Astrocyte (in vitro differentiated cells and primary cell): ENCODE data around the gene HSPBP1. TPM values are rescaled to one million over a fixed set of nuclear protein-coding genes. Genes with fewer than 3 reads are reported as not detected.
A peak's percentile ranks its signal among the peaks of the same experiment; 100 is the strongest.

Experiments
- DNase-seq: peaks from one replicate; pipeline ENCODE4 v3.0.0-alpha.2; 2010; ENCODE audit warnings: low read depth
- FAIRE-seq: peaks from 2 replicates; lab custom pipeline; 2011; peaks lifted over from hg19 to GRCh38; lab: Jason Lieb, UNC
- H2AFZ ChIP-seq: 2 replicates; pipeline ENCODE4 v1.6.0; 2012; ENCODE audit warnings: low read depth, low read length, inconsistent platforms
- H3K27ac ChIP-seq: 2 replicates; pipeline ENCODE4 v1.5.1; 2011; ENCODE audit warnings: low read depth, low read length, inconsistent platforms
- H3K27me3 ChIP-seq: 2 replicates; pipeline ENCODE4 v1.6.0; 2011; ENCODE audit warnings: low read length, inconsistent platforms; ENCODE audit not compliant: insufficient read depth
- H3K36me3 ChIP-seq: 2 replicates; pipeline ENCODE4 v1.5.1; 2011; ENCODE audit warnings: low read length, inconsistent platforms; ENCODE audit not compliant: insufficient read depth
- H3K4me1 ChIP-seq: 2 replicates; pipeline ENCODE4 v1.5.1; 2011; ENCODE audit warnings: low read length, inconsistent platforms; ENCODE audit not compliant: insufficient read depth
- H3K4me2 ChIP-seq: 2 replicates; pipeline ENCODE4 v1.6.0; 2012; ENCODE audit warnings: low read length, inconsistent platforms
- H3K4me3 ChIP-seq: 2 replicates; pipeline ENCODE4 v1.5.1; 2011; ENCODE audit warnings: low read depth, mild to moderate bottlenecking, low read length, inconsistent platforms; ENCODE audit not compliant: insufficient read depth
- H3K79me2 ChIP-seq: 2 replicates; pipeline ENCODE4 v1.6.0; 2012; ENCODE audit warnings: mild to moderate bottlenecking, low read length, inconsistent platforms; ENCODE audit not compliant: insufficient read depth
- H3K9ac ChIP-seq: 2 replicates; pipeline ENCODE4 v1.6.0; 2012; ENCODE audit warnings: mild to moderate bottlenecking, low read length, inconsistent platforms
- H3K9me3 ChIP-seq: 2 replicates; pipeline ENCODE4 v1.5.1; 2012; ENCODE audit warnings: low read depth, mild to moderate bottlenecking, low read length, inconsistent platforms; ENCODE audit not compliant: insufficient read depth
- H4K20me1 ChIP-seq: 2 replicates; pipeline ENCODE4 v1.6.0; 2012; ENCODE audit warnings: low read length, inconsistent platforms; ENCODE audit not compliant: insufficient read depth
- H3K27ac Mint-ChIP-seq: one replicate; pipeline ENCODE4 v1.8.0; 2021; ENCODE audit warnings: mild to moderate bottlenecking, mixed read lengths; ENCODE audit not compliant: unreplicated experiment
- H3K27me3 Mint-ChIP-seq: one replicate; pipeline ENCODE4 v1.8.0; 2021; ENCODE audit warnings: low read depth, mixed read lengths; ENCODE audit not compliant: unreplicated experiment
- H3K36me3 Mint-ChIP-seq: one replicate; pipeline ENCODE4 v1.8.0; 2021; ENCODE audit warnings: low read depth, mixed read lengths; ENCODE audit not compliant: unreplicated experiment
- H3K4me1 Mint-ChIP-seq: one replicate; pipeline ENCODE4 v1.8.0; 2021; ENCODE audit warnings: low read depth, mixed read lengths; ENCODE audit not compliant: unreplicated experiment
- H3K4me3 Mint-ChIP-seq: one replicate; pipeline ENCODE4 v1.8.0; 2021; ENCODE audit warnings: mild to moderate bottlenecking, moderate library complexity, mixed read lengths; ENCODE audit not compliant: unreplicated experiment
- H3K9me3 Mint-ChIP-seq: one replicate; pipeline ENCODE4 v1.8.0; 2021; ENCODE audit warnings: mild to moderate bottlenecking, mixed read lengths; ENCODE audit not compliant: unreplicated experiment
- CTCF ChIP-seq: IDR thresholded peaks from 2 replicates; pipeline ENCODE4 v1.5.1; 2011; ENCODE audit warnings: low read depth, mild to moderate bottlenecking, inconsistent platforms, low read length, moderate library complexity; ENCODE audit not compliant: insufficient read depth
- EZH2 ChIP-seq: IDR thresholded peaks from 2 replicates; pipeline ENCODE4 v1.6.1; 2012; ENCODE audit warnings: mild to moderate bottlenecking, low read length, inconsistent platforms; ENCODE audit not compliant: insufficient read depth
- total RNA-seq: library from RNA; stranded (reverse); gene quantifications from 2 replicates; pipeline ENCODE4 v1.2.1, GENCODE V29; 2021

HSPBP1 gene
- total RNA-seq, 1 donor from 2014 or later = 34.8 TPM

- H3K4me3 ChIP-seq = no peak overlapping the region
- no peak overlapping the region for H3K27ac ChIP-seq
- H4K20me1 ChIP-seq = no peaks in the 10 kb centered on the region
- H3K9me3 ChIP-seq = no peaks in the 10 kb centered on the region
- peaks cover 3% of the 10 kb centered on the region for H3K4me1 ChIP-seq
- no peak for DNase-seq
- H3K27me3 Mint-ChIP-seq = no peaks in the 10 kb centered on the region
- no peak for FAIRE-seq
- H3K36me3 Mint-ChIP-seq = peaks cover 10% of the 10 kb centered on the region
- no peak overlapping the region for H3K9ac ChIP-seq
- no peaks in the 10 kb centered on the region for H3K36me3 ChIP-seq
- TF ChIP-seq CTCF (no peak), EZH2 (no peak)
- no peaks in the 10 kb centered on the region for H3K9me3 Mint-ChIP-seq
- no peak overlapping the region for H2AFZ ChIP-seq
- H3K27ac Mint-ChIP-seq = no peak overlapping the region
- no peak overlapping the region for H3K4me3 Mint-ChIP-seq
- H3K4me2 ChIP-seq = no peak overlapping the region
- H3K4me1 Mint-ChIP-seq = no peaks in the 10 kb centered on the region
- H3K79me2 ChIP-seq = peaks cover 3% of the 10 kb centered on the region
- no peaks in the 10 kb centered on the region for H3K27me3 ChIP-seq
These were observed 2.4 kb downstream of the HSPBP1 start for GRCh38 chr19:55277494-55277893.

DNA sequence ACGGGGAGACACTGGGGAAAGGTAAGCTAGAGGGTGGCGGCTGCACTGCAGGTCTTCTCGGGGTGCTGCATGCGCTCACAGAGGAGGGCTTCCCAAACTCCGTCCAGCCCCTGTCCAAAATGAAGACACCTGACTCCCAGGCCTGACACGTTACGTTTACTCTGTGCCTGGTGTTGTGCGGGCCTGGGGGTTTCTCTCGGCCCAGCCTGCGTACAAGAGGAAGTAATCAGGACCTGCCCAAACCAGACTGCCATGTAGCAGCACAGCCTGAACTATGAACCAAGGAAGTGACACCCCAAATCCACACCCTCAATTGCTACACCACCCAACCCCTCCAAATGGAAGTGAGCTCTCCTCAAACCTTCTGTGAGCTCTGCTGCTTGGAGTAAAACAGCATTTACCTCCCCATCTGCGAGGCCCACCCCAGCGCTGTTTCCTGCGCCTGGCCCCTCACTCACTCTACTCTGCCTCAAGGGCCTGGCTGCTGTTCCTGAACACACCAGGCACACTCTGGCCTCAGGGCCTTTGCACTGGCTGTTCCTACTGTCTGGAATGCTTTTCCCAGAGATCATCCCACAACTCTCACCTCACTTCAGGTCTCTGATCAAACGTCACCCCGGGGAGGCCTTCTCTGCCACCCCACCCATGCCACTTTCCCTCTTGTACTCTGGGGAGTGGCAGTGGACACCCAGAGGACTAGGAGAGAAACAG is 3.0 kb downstream of the HSPBP1 start:
- Mint-ChIP-seq H3K36me3 (peaks cover 15% of the 10 kb centered on the region), H3K27me3 (no peaks in the 10 kb centered on the region), H3K4me3 (no peak overlapping the region), H3K4me1 (no peaks in the 10 kb centered on the region), H3K27ac (peak overlapping the region; percentile 55), H3K9me3 (no peaks in the 10 kb centered on the region)
- Histone ChIP-seq H4K20me1 (no peaks in the 10 kb centered on the region), H3K9ac (no peak overlapping the region), H3K27me3 (no peaks in the 10 kb centered on the region), H3K27ac (no peak overlapping the region), H3K4me1 (peaks cover 3% of the 10 kb centered on the region), H3K79me2 (peaks cover 3% of the 10 kb centered on the region), H3K4me3 (no peak overlapping the region), H3K9me3 (no peaks in the 10 kb centered on the region), H3K36me3 (no peaks in the 10 kb centered on the region), H3K4me2 (no peak overlapping the region), H2AFZ (no peak overlapping the region)
- no peak for DNase-seq
- TF ChIP-seq CTCF = no peak
- TF ChIP-seq EZH2 = no peak
- FAIRE-seq = no peak

GRCh38 chr19:55275851-55276719 is 3.8 kb downstream of the HSPBP1 start:
- Histone ChIP-seq H3K4me2 (no peak overlapping the region), H3K27ac (no peak overlapping the region), H3K4me3 (no peak overlapping the region), H3K9ac (no peak overlapping the region), H3K4me1 (peaks cover 3% of the 10 kb centered on the region), H3K9me3 (no peaks in the 10 kb centered on the region), H3K79me2 (peaks cover 3% of the 10 kb centered on the region), H4K20me1 (no peaks in the 10 kb centered on the region), H3K27me3 (no peaks in the 10 kb centered on the region), H3K36me3 (no peaks in the 10 kb centered on the region), H2AFZ (no peak overlapping the region)
- peaks cover 16% of the 10 kb centered on the region for H3K36me3 Mint-ChIP-seq
- no peak overlapping the region for H3K27ac Mint-ChIP-seq
- no peak for TF ChIP-seq CTCF
- TF ChIP-seq EZH2 = no peak
- H3K27me3 Mint-ChIP-seq = no peaks in the 10 kb centered on the region
- H3K4me1 Mint-ChIP-seq = no peaks in the 10 kb centered on the region
- FAIRE-seq (no peak), DNase-seq (no peak)
- H3K4me3 Mint-ChIP-seq = no peak overlapping the region
- H3K9me3 Mint-ChIP-seq = no peaks in the 10 kb centered on the region
